ENCODE measurements around the gene WDFY3. TPM values are rescaled to one million over a fixed set of nuclear protein-coding genes. Genes with fewer than 3 reads are reported as not detected.

WDFY3 gene
- polyA plus RNA-seq, 1 of the 3 experiments (the other 2 are of a cell fraction) = 13.8 TPM

DNA sequence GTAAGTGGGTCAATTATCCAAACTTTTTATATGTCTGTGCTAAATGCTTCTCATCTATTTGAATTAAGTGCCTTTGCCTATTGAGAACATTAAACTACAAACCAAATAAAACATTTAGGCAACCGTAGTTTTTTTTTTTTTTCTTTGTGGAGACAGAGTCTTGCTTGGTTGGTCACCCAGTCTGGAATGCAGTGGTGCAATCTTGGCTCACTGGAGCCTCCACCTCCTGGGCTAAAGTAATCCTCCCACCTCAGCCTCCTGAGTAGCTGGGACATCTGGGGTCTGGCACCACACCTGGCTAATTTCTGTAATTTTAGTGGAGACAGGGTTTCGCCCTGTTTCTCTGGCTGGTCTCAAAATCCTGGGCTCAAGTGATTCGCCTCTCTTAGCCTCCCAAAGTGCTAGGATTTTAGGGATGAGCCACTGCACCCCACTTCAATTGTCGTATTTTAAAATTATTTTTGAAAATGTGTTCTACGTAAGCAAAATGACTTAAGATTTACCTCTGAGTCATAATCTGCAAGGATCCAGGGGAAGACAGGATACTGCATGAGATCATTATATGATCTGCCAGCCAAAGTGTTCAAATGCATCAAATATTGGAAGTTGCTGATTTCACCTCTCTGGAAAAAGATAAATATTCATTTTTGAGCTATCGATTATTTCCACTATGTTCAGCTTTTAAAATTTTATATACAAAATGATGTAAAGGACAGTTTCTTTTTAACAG, 257.9 kb downstream of the WDFY3 start:
- Histone ChIP-seq H3K9me3 (no peaks in the 10 kb centered on the region; the same call in 1 of the 2 replicates), H3F3A (replicated peaks; ENCODE audit: insufficient read depth) (no peaks in the 10 kb centered on the region), H3K27ac (ENCODE audit: low read depth in 2 of 2, low read length in 1 of 2) (no peak overlapping the region), H3K9me2 (no peaks in the 10 kb centered on the region), H4K20me1 (ENCODE audit: insufficient read depth) (no peaks in the 10 kb centered on the region), H3K36me3 (replicated peaks in 1 of 2; ENCODE audit: control insufficient read depth in 1 of 2, insufficient read depth in 2 of 2, low read length in 1 of 2) (peaks cover 65 to 93% of the 10 kb centered on the region in 2 experiments), H2AFZ (ENCODE audit: low read depth) (no peak overlapping the region), H3K9ac (no peak overlapping the region), H3K4me1 (ENCODE audit: control insufficient read depth in 1 of 2, insufficient read depth in 2 of 2, low read depth in 1 of 2, low read length in 1 of 2) (no peaks in the 10 kb centered on the region), H3K27me3 (ENCODE audit: insufficient read depth) (no peaks in the 10 kb centered on the region), H3K4me2 (no peak overlapping the region), H3K4me3 (ENCODE audit: low read depth in 2 of 2, low read length in 1 of 2) (no peak overlapping the region), H3K79me2 (ENCODE audit: insufficient read depth) (no peaks in the 10 kb centered on the region)
- DNase-seq = no peak
- TF ChIP-seq FOSL2 (IDR thresholded peaks at IDR 0.05; ENCODE audit: borderline replicate concordance, low read depth) (no peak), RAD21 (IDR thresholded peaks at IDR 0.05; ENCODE audit: low read length) (no peak), EZH2phosphoT487 (IDR thresholded peaks at IDR 0.05; ENCODE audit: borderline replicate concordance, low read depth) (no peak), TAF1 (IDR thresholded peaks at IDR 0.05; ENCODE audit: borderline replicate concordance, low read depth, low read length) (no peak), YY1 (IDR thresholded peaks at IDR 0.05; ENCODE audit: low read depth) (no peak), JUND (IDR thresholded peaks at IDR 0.05) (no peak), FOXJ3 (CRISPR knock-in tag; IDR thresholded peaks at IDR 0.05) (no peak), NRF1 (IDR thresholded peaks at IDR 0.05; ENCODE audit: low read depth, low read length) (no peak), GABPA (IDR thresholded peaks at IDR 0.05; ENCODE audit: low read depth) (no peak), FOXM1 (IDR thresholded peaks at IDR 0.05; ENCODE audit: low read depth) (no peak), MEF2A (IDR thresholded peaks at IDR 0.05; ENCODE audit: borderline replicate concordance, low read depth) (no peak), RCOR1 (IDR thresholded peaks at IDR 0.05; ENCODE audit: low read length) (no peak), GATA2 (CRISPR knock-in tag; IDR thresholded peaks at IDR 0.05) (no peak), IRF3 (IDR thresholded peaks at IDR 0.05; ENCODE audit: low read depth, low read length) (no peak), MAX (IDR thresholded peaks at IDR 0.05; ENCODE audit: low read depth) (no peak), SMC3 (IDR thresholded peaks at IDR 0.05; ENCODE audit: low read depth, low read length) (no peak)
- TF ChIP-seq, protein P1, sequence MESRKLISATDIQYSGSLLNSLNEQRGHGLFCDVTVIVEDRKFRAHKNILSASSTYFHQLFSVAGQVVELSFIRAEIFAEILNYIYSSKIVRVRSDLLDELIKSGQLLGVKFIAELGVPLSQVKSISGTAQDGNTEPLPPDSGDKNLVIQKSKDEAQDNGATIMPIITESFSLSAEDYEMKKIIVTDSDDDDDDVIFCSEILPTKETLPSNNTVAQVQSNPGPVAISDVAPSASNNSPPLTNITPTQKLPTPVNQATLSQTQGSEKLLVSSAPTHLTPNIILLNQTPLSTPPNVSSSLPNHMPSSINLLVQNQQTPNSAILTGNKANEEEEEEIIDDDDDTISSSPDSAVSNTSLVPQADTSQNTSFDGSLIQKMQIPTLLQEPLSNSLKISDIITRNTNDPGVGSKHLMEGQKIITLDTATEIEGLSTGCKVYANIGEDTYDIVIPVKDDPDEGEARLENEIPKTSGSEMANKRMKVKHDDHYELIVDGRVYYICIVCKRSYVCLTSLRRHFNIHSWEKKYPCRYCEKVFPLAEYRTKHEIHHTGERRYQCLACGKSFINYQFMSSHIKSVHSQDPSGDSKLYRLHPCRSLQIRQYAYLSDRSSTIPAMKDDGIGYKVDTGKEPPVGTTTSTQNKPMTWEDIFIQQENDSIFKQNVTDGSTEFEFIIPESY (IDR thresholded peaks at IDR 0.05; ENCODE audit: borderline replicate concordance, low read depth) = no peak
- CTCF ChIA-PET = no interaction called here
- 92% methylated on average over 6 of the region's 6 CpGs for WGBS (ENCODE audit: low lambda C conversion rate)
- POLR2A ChIA-PET = no interaction called here

Data from SK-N-SH (cell line).